Right lung (tissue), 5 donors: ENCODE data around the gene SPATA20. TPM values are rescaled to one million over a fixed set of nuclear protein-coding genes. Genes with fewer than 3 reads are reported as not detected.

ENCODE experiments used
- DNase-seq, 2 donors: peaks; one replicate each; pipeline ENCODE4 v3.0.0-alpha.2; 2013
- polyA plus RNA-seq, 5 donors: library from polyadenylated mRNA; unstranded; fragments of 120-200 nt; gene quantifications; one replicate each; pipeline versions ENCODE4 v1.2.1 to v1.2.3, GENCODE V29; 2013; ENCODE audit warnings: inconsistent platforms in 1 of 5, low replicate concordance in 1 of 5; ENCODE audit not compliant: insufficient read length in 5 of 5, insufficient read depth in 1 of 5

Gene SPATA20
- polyA plus RNA-seq, 5 donors, result 38.0 to 51.3 (median 41.6) TPM

DNA sequence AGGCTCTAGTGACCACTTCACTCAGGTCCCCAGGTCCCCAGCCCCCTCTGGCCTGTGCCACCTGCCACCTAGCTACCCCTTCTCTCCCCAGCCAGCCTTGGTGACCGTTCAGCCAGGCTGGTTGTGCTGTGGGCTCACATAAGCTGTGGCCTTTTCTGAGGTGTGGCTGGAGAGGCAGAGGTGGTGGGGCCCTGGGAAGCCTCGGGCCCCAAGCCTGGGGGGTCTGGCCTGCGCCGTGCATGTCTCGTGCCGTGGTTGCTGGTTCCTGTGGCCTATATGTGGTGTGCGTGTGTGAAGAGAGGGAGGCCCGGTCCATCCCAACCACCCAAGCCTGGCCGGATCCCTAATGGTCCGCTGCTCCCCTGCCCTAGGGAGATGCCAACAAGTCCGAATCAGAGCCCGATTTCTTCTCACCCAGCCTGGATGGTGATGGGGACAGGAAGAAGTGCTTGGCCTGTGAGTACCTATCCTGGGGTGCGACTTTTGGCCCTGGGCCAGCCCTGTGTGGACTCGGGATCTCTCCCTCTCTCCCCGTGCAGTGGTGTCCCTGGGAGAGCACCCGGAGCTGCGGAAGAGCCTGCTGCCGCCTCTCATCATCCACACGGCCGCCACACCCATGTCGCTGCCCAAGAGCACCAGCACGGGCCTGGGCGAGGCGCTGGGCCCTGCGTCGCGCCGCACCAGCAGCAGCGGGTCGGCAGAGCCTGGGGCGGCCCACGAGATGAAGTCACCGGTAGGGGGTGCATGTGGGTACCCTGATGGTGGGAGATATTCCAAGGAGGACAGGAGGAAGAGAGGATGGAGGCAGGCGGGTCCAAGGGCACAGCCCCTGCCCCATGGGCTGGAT lies 49.4 kb downstream of the SPATA20 start:
- no peak for DNase-seq

- DNase-seq, result no peak
Measured at GRCh38 chr17:50598487-50598886, 51.5 kb downstream of the SPATA20 start.

DNA sequence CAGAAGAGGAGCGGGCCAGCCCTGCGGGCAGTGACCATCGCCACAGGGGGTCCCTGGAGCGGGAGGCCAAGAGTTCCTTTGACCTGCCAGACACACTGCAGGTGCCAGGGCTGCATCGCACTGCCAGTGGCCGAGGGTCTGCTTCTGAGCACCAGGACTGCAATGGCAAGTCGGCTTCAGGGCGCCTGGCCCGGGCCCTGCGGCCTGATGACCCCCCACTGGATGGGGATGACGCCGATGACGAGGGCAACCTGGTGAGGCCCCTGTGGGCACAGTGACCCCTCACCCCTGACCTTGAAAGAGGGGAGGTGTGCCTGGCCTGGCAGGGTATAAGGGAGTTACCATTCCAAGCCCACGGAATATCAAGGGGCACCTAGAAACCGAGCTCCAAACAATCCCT lies 52.6 kb downstream of the SPATA20 start:
- no peak for DNase-seq

DNA sequence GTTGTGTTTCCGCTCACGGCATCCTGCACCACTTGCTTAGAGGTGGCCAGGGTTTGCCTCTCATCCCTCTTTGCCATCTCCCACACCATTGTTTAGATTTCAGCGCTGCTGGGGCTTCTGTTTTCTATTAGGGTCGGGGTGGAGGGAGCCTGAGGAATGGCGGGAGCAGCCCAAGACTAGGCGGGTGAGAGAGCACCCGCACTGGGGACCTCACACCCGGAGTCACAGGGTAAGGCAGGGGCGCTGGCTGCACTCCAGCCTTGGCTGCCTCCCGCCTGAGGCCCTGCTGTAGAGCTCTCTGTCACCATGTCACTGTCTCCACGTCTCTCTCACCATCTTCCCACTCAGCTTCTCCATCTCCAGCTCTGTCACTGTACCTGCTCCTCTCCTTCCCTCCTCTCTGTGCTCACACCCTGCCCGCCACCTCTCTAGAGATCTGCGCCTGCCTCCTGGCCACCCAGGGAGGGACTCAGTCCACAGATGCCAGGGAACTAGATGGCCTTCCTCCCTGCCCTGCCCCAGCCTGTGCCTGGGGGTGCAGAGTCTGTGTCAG lies 54.9 kb downstream of the SPATA20 start:
- DNase-seq, result no peak

DNA sequence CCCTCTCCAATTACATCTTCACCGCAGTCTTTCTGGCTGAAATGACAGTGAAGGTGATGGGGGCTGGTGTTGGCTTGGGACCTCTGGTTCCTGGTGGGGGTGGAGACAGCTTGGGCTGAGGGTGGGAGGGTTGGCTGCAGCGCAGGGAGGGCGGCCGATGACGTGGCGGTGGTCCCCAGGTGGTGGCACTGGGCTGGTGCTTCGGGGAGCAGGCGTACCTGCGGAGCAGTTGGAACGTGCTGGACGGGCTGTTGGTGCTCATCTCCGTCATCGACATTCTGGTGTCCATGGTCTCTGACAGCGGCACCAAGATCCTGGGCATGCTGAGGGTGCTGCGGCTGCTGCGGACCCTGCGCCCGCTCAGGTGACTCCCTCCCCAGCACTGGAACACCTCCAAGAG lies 55.9 kb downstream of the SPATA20 start:
- DNase-seq, result no peak

GRCh38 chr17:50603340-50603739 lies 56.4 kb downstream of the SPATA20 start:
- DNase-seq, result no peak

DNA sequence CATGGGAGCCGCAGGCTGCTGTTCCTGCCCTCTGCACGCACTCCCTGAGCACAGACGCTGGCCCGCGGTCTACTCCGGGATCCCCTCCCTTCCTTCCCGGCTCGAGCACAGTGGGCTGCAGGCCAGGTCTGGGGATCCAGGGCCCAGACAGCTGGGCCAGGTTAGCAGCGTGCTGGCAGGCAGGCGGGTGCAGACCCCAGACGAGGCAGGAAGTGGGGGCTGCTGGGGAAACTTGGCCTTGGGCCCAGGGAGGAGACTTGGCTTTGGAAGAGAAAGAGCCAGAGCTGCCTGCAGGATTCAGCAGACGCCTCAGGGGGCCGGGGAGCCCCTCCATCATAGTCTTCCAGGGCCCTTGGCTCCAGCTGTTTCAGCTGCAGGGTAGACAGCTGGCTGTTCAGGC lies 57.5 kb downstream of the SPATA20 start:
- DNase-seq, result peak; percentile 95 to 96

DNA sequence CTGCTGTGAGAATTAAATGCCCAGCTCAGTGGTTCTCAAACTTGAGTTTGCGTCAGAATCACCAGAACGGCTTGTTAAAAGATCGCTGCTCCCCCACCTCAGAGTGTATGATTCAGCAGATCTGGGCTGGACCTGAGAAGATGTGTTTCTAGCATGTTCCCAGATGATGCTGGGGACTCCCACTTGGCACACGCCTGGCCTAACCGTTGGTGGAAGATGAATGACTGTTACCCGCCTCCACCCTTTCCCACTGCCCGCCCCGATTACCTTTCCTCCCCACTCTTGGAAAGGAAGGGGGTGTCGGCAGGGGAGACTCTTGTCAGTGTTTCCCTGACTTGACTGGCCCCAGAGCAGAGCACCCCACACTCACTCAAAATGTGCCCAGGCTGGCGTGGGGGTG lies 58.5 kb downstream of the SPATA20 start:
- DNase-seq, result no peak

Other genes starting within 250 kb of the SPATA20 start
- gene XYLT2, start 201.0 kb upstream of the SPATA20 start, polyA plus RNA-seq, result 10 to 100 TPM; 15.9 to 25.9 (median 21.6) TPM
- gene MRPL27, start 174.0 kb upstream of the SPATA20 start, polyA plus RNA-seq, result 10 to 100 TPM; 48.3 to 67.2 (median 55.7) TPM
- gene EME1, start 173.9 kb upstream of the SPATA20 start, polyA plus RNA-seq, result 10 to 100 TPM in 3 of 5 donors, 1 to 10 TPM in 2; 7.2 to 13.9 (median 11.1) TPM
- 10 to 100 TPM; 40.8 to 62.9 (median 44.7) TPM for gene LRRC59, start 149.7 kb upstream of the SPATA20 start, polyA plus RNA-seq
- 100 to 1,000 TPM in 4 of 5 donors, 10 to 100 TPM in 1; 95.0 to 131 (median 114) TPM for gene ACSF2, start 121.0 kb upstream of the SPATA20 start, polyA plus RNA-seq
- 1 to 10 TPM; 4.2 to 6.5 (median 4.8) TPM for gene CHAD, start 78.3 kb upstream of the SPATA20 start, polyA plus RNA-seq
- gene RSAD1, start 68.3 kb upstream of the SPATA20 start, polyA plus RNA-seq, result 10 to 100 TPM; 41.2 to 56.4 (median 50.3) TPM
- 1 to 10 TPM; 5.0 to 8.2 (median 7.0) TPM for gene MYCBPAP, start 38.7 kb upstream of the SPATA20 start, polyA plus RNA-seq
- gene EPN3, start 14.4 kb upstream of the SPATA20 start, polyA plus RNA-seq, result 1 to 10 TPM; 2.8 to 7.4 (median 5.2) TPM
- gene CACNA1G, start 13.5 kb downstream of the SPATA20 start, polyA plus RNA-seq, result 10 to 100 TPM; 16.2 to 32.8 (median 17.1) TPM
- 10 to 100 TPM; 27.4 to 61.4 (median 39.5) TPM for gene ABCC3, start 87.7 kb downstream of the SPATA20 start, polyA plus RNA-seq
- gene ANKRD40, start 160.7 kb downstream of the SPATA20 start, polyA plus RNA-seq, result 10 to 100 TPM; 42.8 to 51.4 (median 47.3) TPM
- 100 to 1,000 TPM; 485 to 859 (median 763) TPM for gene LUC7L3, start 172.4 kb downstream of the SPATA20 start, polyA plus RNA-seq
- gene ANKRD40CL, start 220.3 kb downstream of the SPATA20 start, polyA plus RNA-seq, result under 1 TPM; 0.28 to 0.77 (median 0.53) TPM